PC-3 (cell line): ENCODE data around the gene RMI1. TPM values are rescaled to one million over a fixed set of nuclear protein-coding genes. Genes with fewer than 3 reads are reported as not detected.

Experiments
- ATAC-seq: fragments of 200-7000 bp; cut with Tn5 transposase; 2 replicates; pipeline ENCODE4 v1.9.1; 2020; ENCODE audit warnings: mild to moderate bottlenecking, moderate library complexity
- BruUV-seq: library from RNA; stranded (reverse); fragments of 400-500 nt; replicated peaks from 2 replicates; lab custom pipeline; 2021; lab: Mats Ljungman, UMichigan
- CTCF ChIA-PET: fragments of 300-600 bp; sonication (Branson Sonifier 250); formaldehyde crosslinking; loops from one replicate; lab custom pipeline; 2022; ENCODE audit warnings: antibody characterized with exemption; lab: Charles Lee
- POLR2A ChIA-PET: fragments of 300-600 bp; sonication (Branson Sonifier 250); formaldehyde crosslinking; loops from one replicate; lab custom pipeline; 2022; ENCODE audit warnings: antibody characterized with exemption; ENCODE audit not compliant: unreplicated experiment; lab: Charles Lee
- DNase-seq: peaks from one replicate; pipeline ENCODE4 v3.0.0-alpha.2; 2015
- H2AFZ ChIP-seq: fragments of 300-600 bp; sonication (generic); 2 replicates; pipeline ENCODE4 v1.6.0; 2016; ENCODE audit warnings: antibody characterized with exemption, low read length
- H3F3A ChIP-seq: fragments of 300-600 bp; sonication (generic); one replicate; pipeline ENCODE4 v1.6.0; 2017; ENCODE audit warnings: antibody characterized with exemption, low read length, control low read depth, mild to moderate bottlenecking; ENCODE audit not compliant: unreplicated experiment
- H3K27ac ChIP-seq: fragments of 300-600 bp; sonication (generic); 2 replicates; pipeline ENCODE4 v1.5.1; 2016; ENCODE audit warnings: mild to moderate bottlenecking, low read length
- H3K27me3 ChIP-seq: fragments of 300-600 bp; sonication (generic); 2 replicates; pipeline ENCODE4 v1.6.1; 2016; ENCODE audit warnings: low read length, mixed read lengths
- H3K36me3 ChIP-seq: fragments of 300-600 bp; sonication (generic); 2 replicates; pipeline ENCODE4 v1.6.1; 2016; ENCODE audit warnings: low read depth, mixed run types, low read length, mixed read lengths
- H3K4me1 ChIP-seq: fragments of 300-600 bp; sonication (generic); 2 replicates; pipeline ENCODE4 v1.5.1; 2016; ENCODE audit warnings: low read length; ENCODE audit not compliant: insufficient read depth
- H3K4me2 ChIP-seq: fragments of 300-600 bp; sonication (generic); 2 replicates; pipeline ENCODE4 v1.6.0; 2016; ENCODE audit warnings: low read length
- H3K4me3 ChIP-seq: fragments of 300-600 bp; sonication (generic); 2 replicates; pipeline ENCODE4 v1.5.1; 2016; ENCODE audit warnings: mild to moderate bottlenecking, low read length, mixed read lengths
- H3K79me2 ChIP-seq: fragments of 300-600 bp; sonication (generic); 2 replicates; pipeline ENCODE4 v1.6.1; 2017; ENCODE audit warnings: low read length, mixed read lengths
- H3K9ac ChIP-seq: fragments of 300-600 bp; sonication (generic); 2 replicates; pipeline ENCODE4 v1.6.0; 2016; ENCODE audit warnings: mild to moderate bottlenecking, low read length
- H3K9me2 ChIP-seq: fragments of 300-600 bp; sonication (generic); replicated peaks from 2 replicates; pipeline ENCODE4 v1.6.1; 2016; ENCODE audit warnings: mixed run types, low read length, mixed read lengths
- H3K9me3 ChIP-seq: fragments of 300-600 bp; sonication (generic); 2 replicates; pipeline ENCODE4 v1.6.1; 2016; ENCODE audit warnings: low read length, mixed read lengths
- H4K20me1 ChIP-seq: fragments of 300-600 bp; sonication (generic); 2 replicates; pipeline ENCODE4 v1.6.1; 2016; ENCODE audit warnings: low read length, mixed read lengths
- EZH2 ChIP-seq: fragments of 300-600 bp; sonication (generic); IDR thresholded peaks from one replicate; pipeline ENCODE4 v1.6.1; 2017; ENCODE audit warnings: antibody characterized with exemption, mild to moderate bottlenecking, low read length; ENCODE audit not compliant: unreplicated experiment
- EZH2phosphoT487 ChIP-seq: fragments of 300-600 bp; sonication (generic); IDR thresholded peaks from 2 replicates; pipeline ENCODE4 v1.6.1; 2018; ENCODE audit warnings: mild to moderate bottlenecking, antibody characterized with exemption, low read length, borderline replicate concordance
- intact Hi-C: fragments of 100-400 bp; cut with micrococcal nuclease; formaldehyde crosslinking; loops from 2 replicates; pipeline ENCODE4 v1.9.0; 2023
- total RNA-seq: library from RNA; depleted of rRNA; stranded (reverse); fragments of >200 nt; gene quantifications from 2 replicates; pipeline ENCODE4 v1.2.3, GENCODE V29; 2014
- TF ChIP-seq, protein P1 (sequence below): fragments of 300-600 bp; sonication (generic); conservative IDR thresholded peaks from 2 replicates; pipeline ENCODE4 v1.5.1; 2017; ENCODE audit warnings: antibody characterized with exemption, low read depth, mild to moderate bottlenecking, low read length

RMI1 gene
- total RNA-seq, 1 experiment from 2014 or later = 5.0 TPM

DNA sequence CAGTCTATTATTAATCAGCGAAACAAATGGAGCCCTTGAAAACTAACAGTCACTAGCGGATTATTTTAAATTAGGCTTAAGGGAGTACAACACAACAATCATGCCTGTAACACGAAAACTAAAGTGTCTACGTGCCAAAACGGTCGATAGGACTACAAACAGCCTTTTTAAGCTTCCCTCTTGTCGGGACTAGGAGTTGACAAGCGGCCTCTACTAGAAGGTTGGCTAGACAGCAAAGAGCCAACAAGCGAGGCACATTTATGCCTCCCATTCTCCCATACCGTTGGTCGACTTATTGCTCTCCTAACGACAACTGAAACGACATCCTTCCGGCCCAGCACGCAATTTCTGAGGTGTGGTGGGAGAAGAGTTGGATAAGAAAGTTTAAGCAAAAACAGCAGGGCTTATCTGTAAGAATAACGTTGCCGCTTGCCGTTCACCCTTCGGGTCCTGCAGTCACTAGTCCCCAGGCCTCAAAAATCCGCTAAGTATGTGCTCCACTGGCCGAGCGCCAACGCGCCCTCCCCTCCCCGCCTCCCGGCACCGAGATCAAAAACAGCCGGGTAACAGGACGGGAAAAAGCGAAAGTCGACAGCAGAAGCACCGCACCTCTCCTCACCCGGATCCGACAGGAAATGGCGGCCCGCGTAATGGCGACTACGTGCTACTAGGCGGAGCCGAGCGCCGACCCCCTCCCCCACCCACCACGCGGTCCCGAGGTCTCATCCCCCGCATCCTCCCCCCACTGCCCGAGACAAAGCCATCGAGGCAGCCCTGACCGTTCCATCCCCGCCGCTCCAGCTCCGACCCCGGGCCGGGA lies 1.4 kb upstream of the RMI1 start:
- H3K4me1 ChIP-seq = peaks cover 21% of the 10 kb centered on the region
- peaks cover 52% of the 10 kb centered on the region for H4K20me1 ChIP-seq
- H3K4me2 ChIP-seq = peak overlapping the region; percentile 75
- no peaks in the 10 kb centered on the region for H3K9me3 ChIP-seq
- POLR2A ChIA-PET = interaction anchor here (0.6 kb wide), 1 partner anchor 15 kb away, joined by 3 read pairs; no protein-coding TSS in a partner anchor
- no peaks in the 10 kb centered on the region for H3F3A ChIP-seq
- H3K79me2 ChIP-seq = peaks cover 98% of the 10 kb centered on the region
- no peaks in the 10 kb centered on the region for H3K27me3 ChIP-seq
- H3K27ac ChIP-seq = peak overlapping the region; percentile 94
- TF ChIP-seq EZH2phosphoT487 (no peak), EZH2 (no peak)
- TF ChIP-seq, protein P1, sequence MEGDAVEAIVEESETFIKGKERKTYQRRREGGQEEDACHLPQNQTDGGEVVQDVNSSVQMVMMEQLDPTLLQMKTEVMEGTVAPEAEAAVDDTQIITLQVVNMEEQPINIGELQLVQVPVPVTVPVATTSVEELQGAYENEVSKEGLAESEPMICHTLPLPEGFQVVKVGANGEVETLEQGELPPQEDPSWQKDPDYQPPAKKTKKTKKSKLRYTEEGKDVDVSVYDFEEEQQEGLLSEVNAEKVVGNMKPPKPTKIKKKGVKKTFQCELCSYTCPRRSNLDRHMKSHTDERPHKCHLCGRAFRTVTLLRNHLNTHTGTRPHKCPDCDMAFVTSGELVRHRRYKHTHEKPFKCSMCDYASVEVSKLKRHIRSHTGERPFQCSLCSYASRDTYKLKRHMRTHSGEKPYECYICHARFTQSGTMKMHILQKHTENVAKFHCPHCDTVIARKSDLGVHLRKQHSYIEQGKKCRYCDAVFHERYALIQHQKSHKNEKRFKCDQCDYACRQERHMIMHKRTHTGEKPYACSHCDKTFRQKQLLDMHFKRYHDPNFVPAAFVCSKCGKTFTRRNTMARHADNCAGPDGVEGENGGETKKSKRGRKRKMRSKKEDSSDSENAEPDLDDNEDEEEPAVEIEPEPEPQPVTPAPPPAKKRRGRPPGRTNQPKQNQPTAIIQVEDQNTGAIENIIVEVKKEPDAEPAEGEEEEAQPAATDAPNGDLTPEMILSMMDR = no peak
- CTCF ChIA-PET = interaction anchor here (0.5 kb wide), 1 partner anchor 58 kb away, joined by 3 read pairs; the partner anchor contains the start of gene KIF27
- H3K4me3 ChIP-seq = peak overlapping the region; percentile 94
- ATAC-seq (peak; percentile 26), DNase-seq (peak; percentile 48)
- no peaks in the 10 kb centered on the region for H3K9me2 ChIP-seq
- peak overlapping the region; percentile 100 for H3K9ac ChIP-seq
- intact Hi-C loops = no loop called here
- BruUV-seq = TSS peak; percentile 31
- H2AFZ ChIP-seq = peak overlapping the region; percentile 78; the same call in 1 of the 2 replicates
- peaks cover 50% of the 10 kb centered on the region for H3K36me3 ChIP-seq

DNA sequence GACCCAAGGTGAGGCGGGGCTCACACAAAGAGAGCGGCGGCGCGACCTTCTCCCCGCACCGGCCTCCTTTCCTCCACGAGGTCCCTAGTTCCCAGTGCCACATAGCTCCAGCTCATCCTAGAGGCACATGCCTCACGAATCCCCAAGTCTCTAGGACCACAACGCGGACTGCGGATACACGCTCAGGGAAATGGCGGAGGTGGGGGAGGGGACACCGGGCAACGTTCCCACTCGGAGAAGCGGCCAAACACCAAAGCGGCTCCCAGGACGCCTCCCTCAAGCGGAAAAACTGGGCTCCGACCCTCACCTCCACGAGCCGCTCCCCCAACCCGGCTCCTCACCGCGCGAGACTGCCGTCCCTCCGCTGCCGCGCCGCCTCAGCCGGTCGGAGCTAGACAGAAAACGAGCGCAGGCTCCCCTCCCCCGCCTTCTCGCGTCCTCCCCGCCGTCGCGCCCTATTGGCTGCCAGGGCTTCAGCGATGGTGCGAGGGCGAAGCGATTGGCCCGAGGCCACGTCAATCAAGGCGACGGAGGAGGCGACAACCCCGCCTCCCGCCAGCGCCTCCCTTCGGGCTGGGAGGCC lies 702 bp upstream of the RMI1 start, which contains the start of gene HNRNPK:
Gene HNRNPK (minus strand): TSS at position 404 of the 583 bp plus-strand sequence. CDS start 1,963 bp downstream, outside the sequence.
- CTCF ChIA-PET = interaction anchor here (0.5 kb wide), 1 partner anchor 59 kb away, joined by 3 read pairs; the partner anchor contains the start of gene KIF27
- Histone ChIP-seq H3K4me1 (peaks cover 21% of the 10 kb centered on the region), H3K9me3 (no peaks in the 10 kb centered on the region), H3K9me2 (no peaks in the 10 kb centered on the region), H3K9ac (peak within 1 kb of the TSS; percentile 100), H3K4me2 (peak within 1 kb of the TSS; percentile 75), H3K79me2 (peaks cover 98% of the 10 kb centered on the region), H3F3A (no peaks in the 10 kb centered on the region), H3K36me3 (peaks cover 43% of the 10 kb centered on the region), H3K4me3 (peak within 1 kb of the TSS; percentile 94), H3K27ac (peak within 1 kb of the TSS; percentile 94), H4K20me1 (peaks cover 45% of the 10 kb centered on the region), H2AFZ (peak within 1 kb of the TSS; percentile 78), H3K27me3 (no peaks in the 10 kb centered on the region)
- DNase-seq = peak; percentile 95
- peak; percentile 74 for ATAC-seq
- POLR2A ChIA-PET = interaction anchor here (0.6 kb wide), 1 partner anchor 16 kb away, joined by 3 read pairs; no protein-coding TSS in a partner anchor
- TF ChIP-seq EZH2 (no peak), EZH2phosphoT487 (no peak)
- TF ChIP-seq, protein P1 = no peak
- intact Hi-C loops = loop anchor here (2.0 to 10.0 kb wide), 4 partner anchors 15 to 282 kb away; partner anchors contain the start of gene UBQLN1
- no TSS peak for BruUV-seq
